NB4 (cell line): ENCODE results near the gene ROR2.

Experiments
- DNase-seq: peaks from one replicate; pipeline ENCODE4 v3.0.0; 2010; ENCODE audit warnings: low read depth
- H3K4me3 ChIP-seq: one replicate; pipeline ENCODE4 v1.5.1; 2011; ENCODE audit warnings: mild to moderate bottlenecking, low read depth, low read length, moderate library complexity
- MYC ChIP-seq: IDR thresholded peaks from 2 replicates; pipeline ENCODE4 v1.6.1; 2011; ENCODE audit warnings: low read depth, low read length
- POLR2A ChIP-seq: IDR thresholded peaks from 2 replicates; pipeline ENCODE4 v1.6.1; 2011; ENCODE audit warnings: mild to moderate bottlenecking; ENCODE audit not compliant: insufficient read length; ENCODE audit errors: extremely low read depth
- TF ChIP-seq, protein P1 (sequence below): IDR thresholded peaks from 2 replicates; pipeline ENCODE4 v1.6.1; 2011; ENCODE audit warnings: low read depth, low read length
- TF ChIP-seq, protein P2 (sequence below): IDR thresholded peaks from one replicate; pipeline ENCODE4 v1.5.1; 2012; ENCODE audit warnings: low read depth, low read length

The ROR2 gene

DNA sequence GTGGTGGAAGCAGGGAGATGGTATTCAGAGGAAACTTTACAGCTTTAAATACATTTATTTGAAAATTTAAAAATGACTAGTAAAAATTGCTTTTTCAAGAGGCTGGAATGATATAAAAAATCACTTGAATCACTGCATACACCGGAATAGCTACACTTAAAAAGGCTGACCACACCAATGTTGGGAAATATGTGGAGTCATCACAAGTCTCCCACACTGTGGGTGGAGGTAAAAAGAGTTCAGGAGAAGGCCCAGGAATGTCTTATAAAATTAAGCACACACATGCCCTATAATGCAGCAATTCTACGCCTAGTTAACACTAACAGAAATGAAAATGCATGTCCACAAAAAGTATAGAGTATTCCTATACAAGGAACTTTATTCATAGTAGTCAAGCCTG is 198.1 kb downstream of the ROR2 start:
- no peak for TF ChIP-seq MYC
- TF ChIP-seq, protein P1, sequence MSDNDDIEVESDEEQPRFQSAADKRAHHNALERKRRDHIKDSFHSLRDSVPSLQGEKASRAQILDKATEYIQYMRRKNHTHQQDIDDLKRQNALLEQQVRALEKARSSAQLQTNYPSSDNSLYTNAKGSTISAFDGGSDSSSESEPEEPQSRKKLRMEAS, result no peak
- no peak for TF ChIP-seq POLR2A
- TF ChIP-seq, protein P2, sequence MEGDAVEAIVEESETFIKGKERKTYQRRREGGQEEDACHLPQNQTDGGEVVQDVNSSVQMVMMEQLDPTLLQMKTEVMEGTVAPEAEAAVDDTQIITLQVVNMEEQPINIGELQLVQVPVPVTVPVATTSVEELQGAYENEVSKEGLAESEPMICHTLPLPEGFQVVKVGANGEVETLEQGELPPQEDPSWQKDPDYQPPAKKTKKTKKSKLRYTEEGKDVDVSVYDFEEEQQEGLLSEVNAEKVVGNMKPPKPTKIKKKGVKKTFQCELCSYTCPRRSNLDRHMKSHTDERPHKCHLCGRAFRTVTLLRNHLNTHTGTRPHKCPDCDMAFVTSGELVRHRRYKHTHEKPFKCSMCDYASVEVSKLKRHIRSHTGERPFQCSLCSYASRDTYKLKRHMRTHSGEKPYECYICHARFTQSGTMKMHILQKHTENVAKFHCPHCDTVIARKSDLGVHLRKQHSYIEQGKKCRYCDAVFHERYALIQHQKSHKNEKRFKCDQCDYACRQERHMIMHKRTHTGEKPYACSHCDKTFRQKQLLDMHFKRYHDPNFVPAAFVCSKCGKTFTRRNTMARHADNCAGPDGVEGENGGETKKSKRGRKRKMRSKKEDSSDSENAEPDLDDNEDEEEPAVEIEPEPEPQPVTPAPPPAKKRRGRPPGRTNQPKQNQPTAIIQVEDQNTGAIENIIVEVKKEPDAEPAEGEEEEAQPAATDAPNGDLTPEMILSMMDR, result no peak
- no peak for DNase-seq
- H3K4me3 ChIP-seq, result no peak overlapping the region

DNA sequence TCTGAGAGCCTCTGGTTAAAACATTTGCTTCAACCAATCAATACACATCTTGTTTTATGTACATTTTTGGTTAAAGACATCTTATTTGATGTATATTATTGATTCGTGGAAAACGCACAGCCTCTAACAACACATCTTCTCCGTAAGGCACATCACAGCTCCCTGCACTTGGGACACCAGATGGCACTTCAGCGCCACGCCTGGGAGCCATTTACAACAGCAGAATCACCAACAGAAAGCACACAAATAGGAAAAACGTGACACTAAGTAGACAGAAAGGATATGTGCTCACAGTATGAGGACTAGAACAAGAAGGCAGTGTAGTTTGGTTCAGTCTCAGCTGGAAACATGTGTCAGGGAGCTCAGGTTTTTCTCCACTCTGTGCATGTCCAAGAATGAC is 199.7 kb downstream of the ROR2 start:
- no peak overlapping the region for H3K4me3 ChIP-seq
- TF ChIP-seq, protein P2, result no peak
- TF ChIP-seq POLR2A, result no peak
- TF ChIP-seq, protein P1, result no peak
- no peak for TF ChIP-seq MYC
- DNase-seq, result no peak

DNA sequence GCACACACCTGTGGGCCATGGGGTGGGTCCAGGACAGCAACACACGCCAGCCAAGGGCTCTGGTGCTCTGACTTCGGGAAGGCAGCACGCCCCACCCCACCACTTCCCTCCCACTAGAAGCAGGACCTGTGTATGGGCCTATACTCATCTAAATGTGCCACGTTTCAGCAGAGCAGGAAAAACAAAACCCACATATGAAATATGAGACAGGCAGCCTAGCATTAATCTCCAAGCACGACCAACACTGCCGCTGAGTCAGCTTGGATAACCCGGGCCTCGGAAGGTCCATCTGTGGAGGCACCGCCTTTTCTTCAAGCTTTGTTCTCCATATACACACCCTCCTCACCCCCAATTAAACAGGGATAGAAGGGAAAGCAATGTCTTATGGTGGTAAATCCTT is 203.1 kb downstream of the ROR2 start:
- H3K4me3 ChIP-seq, result no peak overlapping the region
- TF ChIP-seq, protein P2, result no peak
- no peak for DNase-seq

DNA sequence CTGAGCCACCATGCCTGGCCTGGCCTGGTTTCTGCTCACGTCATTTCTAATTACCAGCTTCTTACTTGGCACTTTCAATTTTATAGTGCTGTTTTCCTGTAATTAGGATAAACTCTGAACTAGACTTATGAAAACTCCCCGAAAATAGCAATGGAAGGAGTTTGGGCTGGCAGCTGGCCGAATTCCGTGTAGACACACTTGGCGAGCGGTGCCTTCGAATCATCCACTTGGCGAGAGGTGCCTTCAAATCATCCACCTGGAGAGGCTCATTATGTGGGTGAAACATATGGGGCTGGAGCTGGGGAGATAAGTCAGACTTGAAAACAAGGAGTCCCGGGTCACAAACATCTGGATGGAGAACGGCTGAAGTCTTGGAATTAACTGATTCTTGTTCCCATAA is 203.7 kb downstream of the ROR2 start:
- DNase-seq, result no peak
- no peak overlapping the region for H3K4me3 ChIP-seq
- no peak for TF ChIP-seq POLR2A
- TF ChIP-seq MYC, result no peak
- TF ChIP-seq, protein P1, result no peak
- TF ChIP-seq, protein P2, result no peak

DNA sequence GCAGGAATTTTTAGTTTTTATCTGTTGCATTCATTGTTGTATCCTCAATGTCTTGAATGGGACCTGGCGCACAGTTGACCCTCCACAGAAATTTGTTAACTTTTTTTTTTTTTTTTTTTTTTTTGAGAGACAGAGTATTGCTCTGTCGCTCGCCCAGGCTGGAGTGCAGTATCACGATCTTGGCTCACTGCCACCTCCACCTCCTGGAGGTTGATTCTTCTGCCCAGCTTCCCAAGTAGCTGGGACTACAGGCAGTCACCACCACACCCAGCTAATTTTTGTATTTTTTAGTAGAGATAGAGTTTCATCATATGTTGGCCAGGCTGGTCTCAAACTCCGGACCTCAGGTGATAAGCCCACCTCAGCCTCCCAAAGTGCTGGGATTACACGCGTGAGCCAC is 205.9 kb downstream of the ROR2 start:
- TF ChIP-seq MYC, result no peak
- TF ChIP-seq, protein P1, result no peak
- TF ChIP-seq POLR2A, result no peak
- TF ChIP-seq, protein P2, result no peak
- DNase-seq, result no peak
- no peak overlapping the region for H3K4me3 ChIP-seq

DNA sequence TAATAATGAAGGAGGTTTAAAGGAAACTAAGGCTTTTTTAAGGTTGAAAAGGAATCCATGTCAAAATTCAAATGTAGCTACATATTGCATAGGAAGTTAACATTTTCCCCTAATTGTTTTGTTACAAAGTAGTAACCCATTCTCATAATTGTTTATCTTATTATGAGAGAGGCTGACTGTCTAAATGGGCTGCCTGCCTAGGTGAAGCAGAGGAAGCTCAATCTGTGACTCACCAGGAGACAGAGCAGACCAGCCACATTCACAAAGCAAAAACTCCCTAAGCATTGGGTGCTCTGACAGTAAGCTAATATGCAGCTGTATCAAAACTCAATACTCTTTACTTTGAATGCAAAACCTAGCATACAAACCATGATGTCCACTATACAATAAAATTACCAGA is 208.5 kb downstream of the ROR2 start:
- no peak overlapping the region for H3K4me3 ChIP-seq
- TF ChIP-seq MYC (no peak), POLR2A (no peak)
- TF ChIP-seq, protein P2, result no peak
- TF ChIP-seq, protein P1, result no peak
- no peak for DNase-seq
